Measurements from ENCODE around the gene RPTOR. TPM values are rescaled to one million over a fixed set of nuclear protein-coding genes. Genes with fewer than 3 reads are reported as not detected.

Gene RPTOR
- total RNA-seq, 1 experiment from 2014 or later, result 46.2 TPM

DNA sequence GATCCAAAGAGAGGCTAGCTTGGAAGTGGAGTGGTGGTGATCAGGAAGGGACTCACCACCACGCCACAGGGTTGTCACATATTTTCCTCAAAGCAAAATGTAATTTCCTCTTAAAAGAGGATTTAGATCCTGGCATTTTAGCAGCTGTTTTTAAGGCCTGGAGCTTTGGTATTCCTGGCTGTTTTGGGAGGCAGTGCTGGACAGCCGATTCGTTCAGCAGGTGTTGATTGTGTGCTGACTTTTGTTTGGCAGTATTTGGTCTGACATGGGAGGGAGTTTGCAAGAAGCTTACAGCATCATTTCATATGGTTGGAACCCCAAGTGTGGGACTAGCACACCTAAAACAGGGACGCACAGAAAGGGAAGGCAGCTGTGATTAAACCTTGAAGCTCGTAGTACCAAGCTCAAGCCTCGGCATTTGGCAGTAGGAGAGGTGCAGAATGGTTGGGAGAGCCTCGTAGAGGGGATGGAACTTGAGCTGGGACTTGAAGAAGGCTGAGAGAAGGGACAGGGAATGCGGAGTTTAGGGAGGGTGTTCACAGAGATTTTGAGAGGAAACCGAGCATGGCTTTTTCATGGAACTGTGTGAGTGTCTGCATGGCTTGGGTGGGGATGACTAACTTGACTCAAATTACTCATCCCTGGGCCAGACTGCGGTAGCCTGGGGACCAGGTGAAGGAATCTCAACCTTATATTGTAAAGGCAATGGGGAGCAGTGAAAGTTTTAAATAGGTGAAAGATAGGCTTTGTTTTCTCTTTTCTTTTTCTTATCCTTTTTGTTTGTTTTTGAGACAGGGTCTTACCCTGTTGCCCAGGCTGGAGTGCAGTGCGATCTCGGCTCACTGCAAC is 52.3 kb downstream of the RPTOR start:
- Histone ChIP-seq H3K4me3 (ENCODE audit: low read length) (no peak overlapping the region), H3K4me2 (ENCODE audit: low read length) (peak overlapping the region; percentile 47), H3K79me2 (ENCODE audit: low read length) (peaks cover 93% of the 10 kb centered on the region), H3K27me3 (ENCODE audit: low read length) (no peaks in the 10 kb centered on the region), H4K20me1 (ENCODE audit: low read length) (peaks cover 34% of the 10 kb centered on the region; the same call in 1 of the 2 replicates), H3K9me2 (replicated peaks; ENCODE audit: low read length) (no peaks in the 10 kb centered on the region), H3K9me3 (ENCODE audit: low read length) (no peaks in the 10 kb centered on the region), H3K4me1 (ENCODE audit: insufficient read depth, low read length) (peaks cover 30% of the 10 kb centered on the region), H2AFZ (ENCODE audit: low read length) (no peak overlapping the region), H3F3A (ENCODE audit: low read length, unreplicated experiment) (no peaks in the 10 kb centered on the region), H3K27ac (ENCODE audit: low read length) (0 out of 2 replicates have a peak overlapping the region, but pooled peaks have one; percentile 6), H3K36me3 (ENCODE audit: low read depth, low read length) (no peaks in the 10 kb centered on the region), H3K9ac (ENCODE audit: low read length) (no peak overlapping the region)
- ATAC-seq (peak; percentile 95), DNase-seq (peak; percentile 78)
- TF ChIP-seq EZH2 (IDR thresholded peaks at IDR 0.05; ENCODE audit: low read length, unreplicated experiment) (no peak), CTCF (conservative IDR thresholded peaks at IDR 0.05; ENCODE audit: low read depth, low read length) (no peak), EZH2phosphoT487 (IDR thresholded peaks at IDR 0.05; ENCODE audit: borderline replicate concordance, low read length) (no peak)
- ChIA-PET CTCF (interaction anchor here (0.6 kb wide), 1 partner anchor 33 kb away, joined by 3 read pairs; no protein-coding TSS in a partner anchor), POLR2A (ENCODE audit: unreplicated experiment) (interaction anchor here (0.5 kb wide), 1 partner anchor 23 kb away, joined by 3 read pairs; no protein-coding TSS in a partner anchor)
- no TSS peak for BruUV-seq (replicated peaks)
- intact Hi-C loops (cut with micrococcal nuclease), result no loop called here

GRCh38 chr17:80598813-80599545 is 54.3 kb downstream of the RPTOR start:
- Histone ChIP-seq H4K20me1 (ENCODE audit: low read length) (peaks cover 19% of the 10 kb centered on the region; the same call in 1 of the 2 replicates), H3K9me2 (replicated peaks; ENCODE audit: low read length) (no peaks in the 10 kb centered on the region), H3K4me2 (ENCODE audit: low read length) (no peak overlapping the region), H3K79me2 (ENCODE audit: low read length) (peaks cover 90% of the 10 kb centered on the region), H3K4me1 (ENCODE audit: insufficient read depth, low read length) (peaks cover 21% of the 10 kb centered on the region), H3K9me3 (ENCODE audit: low read length) (no peaks in the 10 kb centered on the region), H2AFZ (ENCODE audit: low read length) (no peak overlapping the region), H3K27me3 (ENCODE audit: low read length) (no peaks in the 10 kb centered on the region), H3K27ac (ENCODE audit: low read length) (no peak overlapping the region), H3F3A (ENCODE audit: low read length, unreplicated experiment) (no peaks in the 10 kb centered on the region), H3K36me3 (ENCODE audit: low read depth, low read length) (no peaks in the 10 kb centered on the region), H3K9ac (ENCODE audit: low read length) (no peak overlapping the region), H3K4me3 (ENCODE audit: low read length) (no peak overlapping the region)
- CTCF ChIA-PET, result no interaction called here
- BruUV-seq (replicated peaks), result no TSS peak
- DNase-seq (no peak), ATAC-seq (no peak)
- intact Hi-C loops (cut with micrococcal nuclease), result no loop called here
- TF ChIP-seq EZH2 (IDR thresholded peaks at IDR 0.05; ENCODE audit: low read length, unreplicated experiment), result no peak
- no peak for TF ChIP-seq CTCF (conservative IDR thresholded peaks at IDR 0.05; ENCODE audit: low read depth, low read length)
- no peak for TF ChIP-seq EZH2phosphoT487 (IDR thresholded peaks at IDR 0.05; ENCODE audit: borderline replicate concordance, low read length)
- POLR2A ChIA-PET (ENCODE audit: unreplicated experiment), result no interaction called here
